Liver (tissue), 2 donors: ENCODE data around the gene PNMA1.

Experiments used
- TF ChIP-seq, protein P1 (sequence below): fragments of 150-350 bp; IDR thresholded peaks from 2 replicates; pipeline ENCODE4 v1.5.1; 2017; ENCODE audit warnings: improper control_type of control experiment, low read depth, low read length; ENCODE audit not compliant: missing input control
- TF ChIP-seq, protein P2 (sequence below): IDR thresholded peaks from 2 replicates; pipeline ENCODE4 v1.6.1; 2016; ENCODE audit warnings: antibody characterized with exemption
- donor health status: healthy.

DNA sequence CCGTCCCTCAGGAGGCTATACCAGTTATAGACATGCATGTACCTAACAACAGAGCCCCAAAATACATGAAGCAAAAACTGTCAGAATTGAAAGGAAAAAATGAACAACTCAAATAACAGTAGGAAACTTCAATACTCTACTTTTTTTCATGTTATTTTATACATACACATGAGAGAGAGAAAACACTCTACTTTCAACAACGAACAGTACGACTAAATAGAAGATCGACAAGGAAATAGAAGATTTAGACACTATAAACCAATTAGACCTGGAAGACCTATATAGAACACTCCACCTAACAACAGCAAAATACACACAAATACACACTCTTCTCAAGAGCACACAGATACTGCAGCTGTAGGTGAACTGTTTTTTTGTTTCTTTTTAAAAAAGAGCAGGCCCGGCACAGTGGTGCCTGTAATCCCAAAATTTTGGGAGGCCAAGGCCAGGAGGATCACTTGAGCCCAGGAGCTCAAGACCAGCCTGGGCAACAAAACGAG lies 34.7 kb upstream of the PNMA1 start:
- TF ChIP-seq, protein P1, sequence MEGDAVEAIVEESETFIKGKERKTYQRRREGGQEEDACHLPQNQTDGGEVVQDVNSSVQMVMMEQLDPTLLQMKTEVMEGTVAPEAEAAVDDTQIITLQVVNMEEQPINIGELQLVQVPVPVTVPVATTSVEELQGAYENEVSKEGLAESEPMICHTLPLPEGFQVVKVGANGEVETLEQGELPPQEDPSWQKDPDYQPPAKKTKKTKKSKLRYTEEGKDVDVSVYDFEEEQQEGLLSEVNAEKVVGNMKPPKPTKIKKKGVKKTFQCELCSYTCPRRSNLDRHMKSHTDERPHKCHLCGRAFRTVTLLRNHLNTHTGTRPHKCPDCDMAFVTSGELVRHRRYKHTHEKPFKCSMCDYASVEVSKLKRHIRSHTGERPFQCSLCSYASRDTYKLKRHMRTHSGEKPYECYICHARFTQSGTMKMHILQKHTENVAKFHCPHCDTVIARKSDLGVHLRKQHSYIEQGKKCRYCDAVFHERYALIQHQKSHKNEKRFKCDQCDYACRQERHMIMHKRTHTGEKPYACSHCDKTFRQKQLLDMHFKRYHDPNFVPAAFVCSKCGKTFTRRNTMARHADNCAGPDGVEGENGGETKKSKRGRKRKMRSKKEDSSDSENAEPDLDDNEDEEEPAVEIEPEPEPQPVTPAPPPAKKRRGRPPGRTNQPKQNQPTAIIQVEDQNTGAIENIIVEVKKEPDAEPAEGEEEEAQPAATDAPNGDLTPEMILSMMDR: no peak
- TF ChIP-seq, protein P2, sequence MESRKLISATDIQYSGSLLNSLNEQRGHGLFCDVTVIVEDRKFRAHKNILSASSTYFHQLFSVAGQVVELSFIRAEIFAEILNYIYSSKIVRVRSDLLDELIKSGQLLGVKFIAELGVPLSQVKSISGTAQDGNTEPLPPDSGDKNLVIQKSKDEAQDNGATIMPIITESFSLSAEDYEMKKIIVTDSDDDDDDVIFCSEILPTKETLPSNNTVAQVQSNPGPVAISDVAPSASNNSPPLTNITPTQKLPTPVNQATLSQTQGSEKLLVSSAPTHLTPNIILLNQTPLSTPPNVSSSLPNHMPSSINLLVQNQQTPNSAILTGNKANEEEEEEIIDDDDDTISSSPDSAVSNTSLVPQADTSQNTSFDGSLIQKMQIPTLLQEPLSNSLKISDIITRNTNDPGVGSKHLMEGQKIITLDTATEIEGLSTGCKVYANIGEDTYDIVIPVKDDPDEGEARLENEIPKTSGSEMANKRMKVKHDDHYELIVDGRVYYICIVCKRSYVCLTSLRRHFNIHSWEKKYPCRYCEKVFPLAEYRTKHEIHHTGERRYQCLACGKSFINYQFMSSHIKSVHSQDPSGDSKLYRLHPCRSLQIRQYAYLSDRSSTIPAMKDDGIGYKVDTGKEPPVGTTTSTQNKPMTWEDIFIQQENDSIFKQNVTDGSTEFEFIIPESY: no peak
